Liver (tissue), 9 donors: ENCODE measurements around the gene IL1RAPL2. TPM values are rescaled to one million over a fixed set of nuclear protein-coding genes. Genes with fewer than 3 reads are reported as not detected.

ENCODE experiments used
- DNase-seq: peaks from one replicate; pipeline ENCODE4 v3.0.0-alpha.2; 2017; ENCODE audit warnings: low spot score
- H3K27ac ChIP-seq, 2 donors: one replicate each; pipeline ENCODE4 v1.7.0; 2013; ENCODE audit warnings: inconsistent platforms in 2 of 2, low read length in 2 of 2, control low read depth in 1 of 2, low read depth in 1 of 2, mild to moderate bottlenecking in 1 of 2
- H3K27me3 ChIP-seq, 4 donors: one replicate each; pipeline versions ENCODE4 v1.6.1 to v1.7.0; 2013; ENCODE audit warnings: low read length in 3 of 4, inconsistent platforms in 1 of 4, mild to moderate bottlenecking in 1 of 4, moderate library complexity in 1 of 4; ENCODE audit not compliant: control insufficient read depth in 4 of 4, insufficient read depth in 4 of 4
- H3K36me3 ChIP-seq, 4 donors: one replicate each; pipeline versions ENCODE4 v1.6.1 to v1.7.0; 2013; ENCODE audit warnings: low read length in 3 of 4, mild to moderate bottlenecking in 3 of 4, low read depth in 1 of 4, moderate library complexity in 1 of 4; ENCODE audit not compliant: control insufficient read depth in 4 of 4, insufficient read depth in 3 of 4
- H3K4me1 ChIP-seq, 4 donors: one replicate each; pipeline versions ENCODE4 v1.6.1 to v1.7.0; 2013; ENCODE audit warnings: low read length in 3 of 4, mild to moderate bottlenecking in 3 of 4, moderate library complexity in 1 of 4; ENCODE audit not compliant: control insufficient read depth in 4 of 4, insufficient read depth in 4 of 4
- H3K4me3 ChIP-seq, 3 donors: one replicate each; pipeline versions ENCODE4 v1.6.1 to v1.7.0; 2013; ENCODE audit warnings: low read length in 3 of 3, control low read depth in 1 of 3, low read depth in 1 of 3, mild to moderate bottlenecking in 1 of 3
- H3K9ac ChIP-seq, 2 donors: one replicate each; pipeline ENCODE4 v1.7.0; 2013; ENCODE audit warnings: low read length in 2 of 2, mild to moderate bottlenecking in 2 of 2, moderate library complexity in 2 of 2, control low read depth in 1 of 2, low read depth in 1 of 2
- H3K9me3 ChIP-seq, 4 donors: one replicate each; pipeline versions ENCODE4 v1.6.1 to v1.7.0; 2013; ENCODE audit warnings: low read length in 3 of 4; ENCODE audit not compliant: control insufficient read depth in 4 of 4
- ATF3 ChIP-seq: IDR thresholded peaks from 2 replicates; pipeline ENCODE4 v1.6.1; 2016; ENCODE audit warnings: antibody characterized with exemption
- CTCF ChIP-seq: fragments of 150-350 bp; IDR thresholded peaks from 2 replicates; pipeline ENCODE4 v1.5.1; 2017; ENCODE audit warnings: improper control_type of control experiment, low read depth, low read length; ENCODE audit not compliant: missing input control
- EGR1 ChIP-seq, 2 donors: IDR thresholded peaks; 2 replicates each; pipeline ENCODE4 v1.6.1; 2016 to 2018; ENCODE audit warnings: antibody characterized with exemption in 2 of 2, low read depth in 2 of 2
- FOXA1 ChIP-seq: IDR thresholded peaks from 2 replicates; pipeline ENCODE4 v1.6.1; 2016; ENCODE audit warnings: antibody characterized with exemption
- HNF4G ChIP-seq: IDR thresholded peaks from 2 replicates; pipeline ENCODE4 v1.6.1; 2016; ENCODE audit warnings: antibody characterized with exemption
- JUND ChIP-seq, 2 donors: IDR thresholded peaks; 2 replicates each; pipeline ENCODE4 v1.6.1; 2016; ENCODE audit warnings: antibody characterized with exemption in 2 of 2
- NR2F2 ChIP-seq: IDR thresholded peaks from 2 replicates; pipeline ENCODE4 v1.6.1; 2016; ENCODE audit warnings: antibody characterized with exemption
- REST ChIP-seq: IDR thresholded peaks from 2 replicates; pipeline ENCODE4 v1.6.1; 2016; ENCODE audit warnings: antibody characterized with exemption, mild to moderate bottlenecking
- RXRA ChIP-seq, 2 donors: IDR thresholded peaks; 2 replicates each; pipeline ENCODE4 v1.6.1; 2017 to 2018; ENCODE audit warnings: antibody characterized with exemption in 2 of 2, mild to moderate bottlenecking in 1 of 2
- TAF1 ChIP-seq: conservative IDR thresholded peaks from 2 replicates; pipeline ENCODE4 v1.6.1; 2016; ENCODE audit warnings: antibody characterized with exemption, mild to moderate bottlenecking
- YY1 ChIP-seq: IDR thresholded peaks from 2 replicates; pipeline ENCODE4 v1.6.1; 2016; ENCODE audit warnings: antibody characterized with exemption, mild to moderate bottlenecking
- ZBTB33 ChIP-seq: IDR thresholded peaks from 2 replicates; pipeline ENCODE4 v1.6.1; 2016; ENCODE audit warnings: antibody characterized with exemption
- WGBS: extraction: QIAGEN DNeasy Blood & Tissue Kit; methylation state at CpG from one replicate; pipeline ENCODE4 v1.1.7; 2013; 5-methylcytosine and 5-hydroxymethylcytosine counted together
- polyA plus RNA-seq, 2 donors: library from polyadenylated mRNA; stranded (reverse) in 1 of 2; unstranded in 1 of 2; fragments of 200-250 nt in 1 of 2; fragments of >200 nt in 1 of 2; fragmentation: Nextera tagmentation in 1 of 2; extraction: Ambion mirVana in 1 of 2; gene quantifications; one replicate each; pipeline versions ENCODE4 v1.2.1 to v1.2.3, GENCODE V29; 2013 to 2015
- total RNA-seq, 2 donors: library from RNA; depleted of rRNA; stranded (reverse); fragments of >200 nt; gene quantifications; one replicate each; pipeline ENCODE4 v1.2.3, GENCODE V29; 2014
- donor health status: healthy.
- donor health status: healthy.
- donor health status: healthy.
- donor health status: healthy.
- donor health status: healthy.

IL1RAPL2 gene
- total and polyA plus RNA-seq, 4 donors, result 0.20 to 1.6 (median 0.91) TPM

- no peak for TF ChIP-seq CTCF
- TF ChIP-seq YY1, result no peak
- no peak for TF ChIP-seq TAF1
These were observed 1178.3 kb downstream of the IL1RAPL2 start (continued) for GRCh38 chrX:105744291-105744690.

GRCh38 chrX:105744946-105745345, 1178.9 kb downstream of the IL1RAPL2 start:
- TF ChIP-seq HNF4G (no peak), TAF1 (no peak), EGR1 (IDR thresholded peaks at IDR 0.05; ENCODE audit: low read depth in 2 of 2) (no peak), CTCF (no peak), REST (no peak), ZBTB33 (no peak), NR2F2 (no peak), FOXA1 (no peak), JUND (IDR thresholded peaks at IDR 0.05) (no peak), RXRA (IDR thresholded peaks at IDR 0.05) (no peak), ATF3 (no peak)
- no peaks in the 10 kb centered on the region for H3K4me1 ChIP-seq
- no peaks in the 10 kb centered on the region for H3K36me3 ChIP-seq
- no peak overlapping the region for H3K27ac ChIP-seq
- no peak overlapping the region for H3K4me3 ChIP-seq
- no peak overlapping the region for H3K9ac ChIP-seq
- H3K27me3 ChIP-seq, result peaks cover 0 to 2% (median 0%) of the 10 kb centered on the region in 4 donors
- 90% methylated on average over 2 of the region's 2 CpGs for WGBS
- H3K9me3 ChIP-seq, result no peaks in the 10 kb centered on the region
- no peak for DNase-seq
